Measurements from ENCODE around the gene STX4.

- no peak for TF ChIP-seq CTCF (conservative IDR thresholded peaks at IDR 0.05)
- no peak for TF ChIP-seq ZFX (IDR thresholded peaks at IDR 0.05)
These were observed 30.7 kb downstream of the STX4 start for GRCh38 chr16:31063843-31064611.
